HG03196 (cell line): ENCODE measurements around the gene CACNA2D3.

Experiments used
- ATAC-seq: cut with Tn5 transposase; IDR thresholded peaks from one replicate; pipeline ENCODE4 v1.9.1; 2021; ENCODE audit not compliant: unreplicated experiment

Gene CACNA2D3

DNA sequence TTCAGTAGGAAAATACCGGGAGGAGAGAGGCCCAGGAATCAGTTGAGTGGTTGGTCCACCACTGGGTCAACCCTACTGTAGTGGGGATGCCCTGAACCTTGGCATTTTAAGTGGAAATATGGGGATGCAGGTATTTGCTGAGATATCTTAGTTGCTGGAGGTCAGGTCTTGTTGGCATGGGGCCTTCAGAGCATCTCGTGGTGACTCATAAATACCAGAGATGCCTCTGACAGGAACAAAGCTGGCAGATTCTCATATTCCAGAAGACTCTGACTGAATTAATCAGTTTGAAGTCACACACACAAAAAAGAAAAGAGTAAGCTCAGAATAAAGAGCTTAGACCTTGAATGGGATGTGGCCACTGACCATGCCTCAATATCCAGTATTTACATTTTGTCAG lies 91.6 kb downstream of the CACNA2D3 start:
- ATAC-seq, result no peak

GRCh38 chr3:54214845-54215244 lies 92.5 kb downstream of the CACNA2D3 start:
- ATAC-seq, result no peak

GRCh38 chr3:54215521-54215920 lies 93.2 kb downstream of the CACNA2D3 start:
- no peak for ATAC-seq

DNA sequence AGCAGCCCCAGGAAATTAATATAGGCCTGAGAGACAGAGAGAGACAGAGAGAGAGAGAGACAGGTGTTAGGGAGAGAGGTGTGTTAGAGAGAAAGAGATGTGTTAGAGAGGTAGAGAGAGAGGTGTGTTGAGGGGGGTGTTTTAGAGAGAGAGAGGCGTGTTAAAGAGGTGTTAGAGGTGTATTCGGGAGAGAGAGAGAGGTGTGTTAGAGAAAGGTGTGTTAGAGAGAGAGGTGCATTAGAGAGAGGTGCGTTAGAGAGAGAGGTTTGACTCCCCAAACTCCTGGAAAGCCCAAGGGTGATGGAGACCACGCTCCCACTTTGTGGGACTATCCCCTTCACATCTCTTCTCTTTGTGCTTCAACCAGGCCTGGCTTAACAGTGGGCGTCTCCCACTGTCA lies 95.5 kb downstream of the CACNA2D3 start:
- ATAC-seq, result no peak

GRCh38 chr3:54222316-54222715 lies 100.0 kb downstream of the CACNA2D3 start:
- ATAC-seq, result no peak

GRCh38 chr3:54223063-54223462 lies 100.7 kb downstream of the CACNA2D3 start:
- no peak for ATAC-seq

- ATAC-seq, result no peak
These were observed 103.6 kb downstream of the CACNA2D3 start for GRCh38 chr3:54225841-54226528.

GRCh38 chr3:54228806-54229205 lies 106.5 kb downstream of the CACNA2D3 start:
- no peak for ATAC-seq

DNA sequence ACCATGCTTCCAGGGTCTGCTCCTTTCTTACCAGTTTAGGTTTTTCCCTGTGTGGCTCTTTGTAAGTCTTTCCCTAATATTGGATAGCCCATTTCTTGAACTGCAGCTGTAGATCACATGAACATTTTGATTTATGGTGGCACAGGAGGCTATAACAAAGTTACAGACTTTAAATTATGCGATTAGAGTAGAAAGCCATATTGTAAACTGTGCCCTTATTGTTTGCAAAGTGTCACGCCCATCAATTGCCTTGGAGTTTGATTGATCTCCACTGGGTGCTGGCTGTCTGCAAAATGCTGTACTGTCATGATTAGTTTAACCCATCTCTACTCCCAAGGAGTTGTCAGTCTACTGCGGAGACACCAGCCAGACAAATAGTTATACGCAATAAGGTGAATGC lies 110.3 kb downstream of the CACNA2D3 start:
- no peak for ATAC-seq

DNA sequence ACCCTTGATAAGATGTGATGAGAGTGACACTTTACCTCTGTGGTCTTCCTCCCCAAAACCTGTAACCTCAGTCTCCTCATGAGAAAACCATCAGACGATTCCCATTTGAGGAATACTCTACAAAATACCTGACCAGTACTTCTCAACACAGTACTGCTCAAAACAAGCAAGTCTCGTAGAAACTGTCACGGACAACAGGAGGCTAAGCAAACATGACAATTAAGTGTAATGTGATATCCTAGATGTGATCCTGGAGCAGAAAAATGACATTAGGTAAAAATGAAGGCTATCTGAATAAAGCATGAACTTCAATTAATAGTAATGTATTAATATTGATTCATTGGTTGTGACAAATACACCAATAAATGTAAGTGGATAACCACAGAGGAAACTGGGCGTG lies 113.6 kb downstream of the CACNA2D3 start:
- ATAC-seq, result no peak

- ATAC-seq, result no peak
These were observed 114.8 kb downstream of the CACNA2D3 start for GRCh38 chr3:54237109-54237508.

GRCh38 chr3:54237788-54238502 lies 115.6 kb downstream of the CACNA2D3 start:
- no peak for ATAC-seq

DNA sequence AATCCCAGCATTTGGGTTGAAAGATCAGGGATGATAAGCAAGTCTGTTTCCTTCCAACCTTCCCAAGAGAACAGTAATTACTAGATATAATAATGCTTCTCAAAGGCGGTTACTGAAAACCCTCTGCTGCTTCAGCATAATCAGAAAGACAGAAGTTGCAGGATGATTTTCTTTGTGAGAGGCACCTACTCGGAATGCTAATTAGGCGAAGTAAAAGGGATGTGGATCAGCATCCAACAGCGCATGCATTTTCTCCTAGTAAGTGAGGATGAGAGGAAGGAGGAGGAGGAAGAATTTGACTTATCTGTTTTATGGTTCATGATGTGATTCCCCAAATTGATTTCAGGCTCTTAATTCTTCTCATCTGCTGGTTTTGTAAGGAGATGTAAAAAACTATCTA lies 118.0 kb downstream of the CACNA2D3 start:
- no peak for ATAC-seq

- ATAC-seq, result no peak
These were observed 120.9 kb downstream of the CACNA2D3 start for GRCh38 chr3:54243056-54243931.

GRCh38 chr3:54243960-54244682 lies 121.8 kb downstream of the CACNA2D3 start:
- ATAC-seq, result no peak

- ATAC-seq, result no peak
These were observed 129.4 kb downstream of the CACNA2D3 start for GRCh38 chr3:54251705-54252104.

DNA sequence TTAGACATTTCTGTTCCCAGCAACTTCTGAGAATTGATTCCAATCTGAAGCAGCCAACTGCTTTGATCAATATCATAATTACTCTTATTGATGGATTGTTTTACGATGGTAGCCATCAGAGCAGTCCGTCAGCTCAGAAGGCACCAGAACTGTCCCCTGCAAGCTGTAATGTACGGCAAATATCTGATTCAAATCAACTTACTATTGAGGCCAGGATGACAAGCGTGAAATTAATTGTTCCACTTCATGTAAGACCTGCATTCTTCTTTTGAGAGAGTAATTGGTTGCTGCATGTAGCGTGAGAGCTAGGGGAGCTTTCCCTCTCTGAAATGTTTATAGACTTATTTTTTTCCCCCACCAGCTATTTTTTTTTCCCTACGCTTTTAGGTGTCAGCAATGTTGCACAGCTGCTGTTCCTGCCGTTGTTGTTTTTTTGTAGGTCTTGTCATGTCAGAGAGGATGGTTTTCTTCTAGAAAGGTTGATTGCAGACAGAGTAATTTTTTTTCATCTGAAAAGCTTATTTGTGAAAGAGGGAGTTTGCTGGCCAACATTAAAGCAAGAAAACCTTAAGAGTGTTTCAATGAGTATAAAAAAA lies 134.9 kb downstream of the CACNA2D3 start:
- ATAC-seq, result no peak

- no peak for ATAC-seq
These were observed 137.3 kb downstream of the CACNA2D3 start for GRCh38 chr3:54259636-54260035.

DNA sequence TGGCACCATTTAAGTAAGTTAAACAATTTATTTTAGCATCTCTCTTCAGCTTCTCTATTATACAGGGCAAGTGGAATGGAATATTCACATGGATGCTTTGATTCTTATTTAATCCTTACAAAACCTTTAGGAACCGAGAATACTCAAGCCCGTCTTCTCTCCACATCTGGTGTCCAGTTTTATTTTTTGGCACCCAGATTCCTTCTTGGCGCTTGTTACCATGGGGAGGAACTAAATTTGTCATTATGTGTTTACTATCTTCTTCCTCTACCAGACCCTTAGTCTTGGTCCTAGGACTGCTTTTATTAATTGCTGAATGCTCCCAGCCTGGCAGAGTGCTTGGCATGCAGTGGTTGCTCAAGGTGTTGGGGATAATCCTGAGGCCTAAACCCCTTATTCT lies 138.8 kb downstream of the CACNA2D3 start:
- ATAC-seq, result no peak

DNA sequence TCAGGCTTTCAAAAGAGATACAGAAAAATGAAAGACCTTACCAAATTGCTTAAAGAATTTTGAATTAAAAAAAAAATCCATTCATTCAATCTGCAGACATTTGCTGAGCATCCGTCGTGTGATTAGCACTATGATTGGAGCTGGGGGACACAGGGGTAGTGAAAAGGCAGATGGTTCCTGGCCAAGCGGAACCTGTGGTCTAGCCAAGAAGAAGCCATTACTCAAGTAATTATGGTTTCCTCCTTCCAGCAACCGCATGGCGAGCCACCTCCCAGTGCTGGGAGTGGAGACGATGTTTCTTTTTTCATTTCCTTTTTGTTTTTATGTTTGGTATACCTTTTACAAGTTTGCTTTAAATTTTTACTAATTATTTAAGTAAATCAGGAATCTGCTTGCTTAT lies 140.2 kb downstream of the CACNA2D3 start:
- no peak for ATAC-seq

DNA sequence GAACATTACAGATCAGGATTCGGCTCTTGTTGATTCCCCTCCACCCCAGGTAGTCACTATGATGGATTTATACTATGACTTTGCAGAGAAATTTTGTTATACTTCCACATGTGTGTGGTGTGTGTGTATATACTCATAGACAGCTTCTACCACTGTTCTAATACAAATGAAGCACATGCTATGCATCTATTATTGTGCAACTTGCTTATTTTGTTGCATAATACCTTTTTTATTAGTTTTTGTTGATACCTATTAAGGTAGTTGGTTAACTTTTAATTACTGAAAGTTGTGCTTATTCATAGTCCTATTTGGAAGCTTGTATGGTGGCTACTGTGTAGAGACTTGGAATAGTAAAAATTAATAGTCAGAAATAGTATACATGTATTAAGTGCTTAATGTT lies 140.6 kb downstream of the CACNA2D3 start:
- ATAC-seq, result no peak
